ENCODE results near the gene MAML1.

MAML1 gene

GRCh38 chr5:179767496-179768100, 35.0 kb downstream of the MAML1 start:
- no peak for DNase-seq (ENCODE audit: low read depth)
- H3K4me3 ChIP-seq (ENCODE audit: low read depth, low read length), result no peak overlapping the region
- TF ChIP-seq CTCF (IDR thresholded peaks at IDR 0.05; ENCODE audit: insufficient read depth, low read depth, low read length, missing control alignments), result no peak

DNA sequence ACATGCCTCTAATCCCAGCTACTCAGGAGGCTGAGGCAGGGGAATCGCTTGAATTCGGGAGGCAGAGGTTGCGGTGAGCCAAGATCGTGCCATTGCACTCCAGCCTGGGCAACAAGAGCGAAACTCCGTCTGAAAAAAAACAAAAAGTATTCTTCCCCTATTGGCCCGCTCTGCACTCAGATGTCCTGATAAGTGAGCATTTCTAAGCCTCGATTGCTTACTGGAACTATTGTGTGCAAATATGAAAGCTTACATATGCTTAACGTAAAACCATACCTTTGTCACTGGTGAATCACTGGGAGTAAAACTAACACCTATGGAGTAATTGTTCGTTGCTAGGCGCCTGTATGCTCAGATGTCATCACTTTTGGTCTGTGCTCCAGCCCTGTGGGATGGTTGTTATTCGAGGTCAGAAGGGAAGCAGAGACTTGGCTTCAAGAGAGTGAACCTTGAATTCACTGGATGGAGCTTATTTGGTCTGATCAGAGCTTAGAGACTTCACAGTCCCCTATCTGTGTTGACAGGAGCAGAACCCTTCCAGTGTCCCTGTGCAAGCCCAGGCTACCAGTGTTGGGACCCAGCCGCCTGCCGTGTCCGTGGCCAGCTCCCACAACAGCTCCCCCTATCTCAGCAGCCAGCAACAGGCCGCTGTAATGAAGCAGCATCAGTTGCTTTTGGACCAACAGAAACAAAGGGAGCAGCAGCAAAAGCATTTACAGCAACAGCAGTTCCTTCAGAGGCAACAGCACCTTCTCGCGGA, 35.9 kb downstream of the MAML1 start:
- DNase-seq (ENCODE audit: low read depth), result no peak
- H3K4me3 ChIP-seq (ENCODE audit: low read depth, low read length), result no peak overlapping the region
- no peak for TF ChIP-seq CTCF (IDR thresholded peaks at IDR 0.05; ENCODE audit: insufficient read depth, low read depth, low read length, missing control alignments)

GRCh38 chr5:179769271-179769670, 36.6 kb downstream of the MAML1 start:
- H3K4me3 ChIP-seq (ENCODE audit: low read depth, low read length), result no peak overlapping the region
- DNase-seq (ENCODE audit: low read depth), result no peak
- no peak for TF ChIP-seq CTCF (IDR thresholded peaks at IDR 0.05; ENCODE audit: insufficient read depth, low read depth, low read length, missing control alignments)

DNA sequence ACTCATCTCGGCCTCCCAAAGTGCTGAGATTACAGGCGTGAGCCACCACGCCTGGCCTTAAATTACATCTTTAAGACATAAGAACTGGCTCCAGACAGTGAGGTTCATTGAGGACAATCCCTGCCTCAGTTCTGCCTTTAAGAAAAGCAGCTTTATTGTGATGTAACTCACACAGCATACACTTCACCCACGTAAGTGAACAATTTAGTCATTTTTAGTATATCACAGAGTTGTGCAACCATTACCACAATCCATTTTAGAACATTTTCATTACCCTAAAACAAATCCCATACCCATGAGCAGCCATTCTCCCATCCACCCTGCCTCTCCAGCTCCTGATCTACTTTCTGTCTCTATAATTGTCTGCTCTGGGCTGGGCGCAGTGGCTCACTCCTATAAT, 37.2 kb downstream of the MAML1 start:
- TF ChIP-seq CTCF (IDR thresholded peaks at IDR 0.05; ENCODE audit: insufficient read depth, low read depth, low read length, missing control alignments), result no peak
- DNase-seq (ENCODE audit: low read depth), result no peak
- H3K4me3 ChIP-seq (ENCODE audit: low read depth, low read length), result no peak overlapping the region

DNA sequence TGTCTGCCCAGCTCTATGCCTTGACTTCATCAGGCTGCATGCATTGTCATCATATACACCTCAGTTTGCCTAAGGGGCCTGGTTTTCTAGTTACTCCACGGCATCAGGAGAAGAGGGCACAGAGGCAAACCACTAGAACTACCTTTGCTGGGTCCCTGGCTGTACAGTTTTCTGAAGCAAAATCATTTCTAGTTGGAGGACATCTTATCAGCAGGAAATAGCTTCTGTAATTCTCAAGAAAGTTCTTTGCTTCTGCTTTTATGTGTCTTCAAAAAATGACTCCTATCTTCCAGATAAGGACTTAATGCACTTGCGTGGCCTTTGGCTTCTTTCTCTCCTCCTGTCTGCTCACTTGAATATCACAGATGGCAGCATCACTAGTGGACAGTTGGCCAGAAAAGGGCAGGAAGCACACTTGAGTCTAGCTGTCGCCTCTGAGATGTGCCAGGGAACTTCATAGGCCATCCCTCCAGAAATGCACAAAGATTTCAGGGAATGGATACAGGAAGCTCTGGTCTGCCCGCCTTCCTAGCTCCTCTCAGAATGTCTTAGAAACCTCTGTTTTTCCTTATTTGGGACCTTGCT, 38.8 kb downstream of the MAML1 start:
- DNase-seq (ENCODE audit: low read depth), result no peak
- TF ChIP-seq CTCF (IDR thresholded peaks at IDR 0.05; ENCODE audit: insufficient read depth, low read depth, low read length, missing control alignments), result no peak
- no peak overlapping the region for H3K4me3 ChIP-seq (ENCODE audit: low read depth, low read length)

- no peak for TF ChIP-seq CTCF (IDR thresholded peaks at IDR 0.05; ENCODE audit: insufficient read depth, low read depth, low read length, missing control alignments)
- H3K4me3 ChIP-seq (ENCODE audit: low read depth, low read length), result no peak overlapping the region
- no peak for DNase-seq (ENCODE audit: low read depth)
Observed at GRCh38 chr5:179772351-179772750, 39.7 kb downstream of the MAML1 start.

Measured in GM12865 (cell line).